ENCODE results near the gene KMT5C.

DNA sequence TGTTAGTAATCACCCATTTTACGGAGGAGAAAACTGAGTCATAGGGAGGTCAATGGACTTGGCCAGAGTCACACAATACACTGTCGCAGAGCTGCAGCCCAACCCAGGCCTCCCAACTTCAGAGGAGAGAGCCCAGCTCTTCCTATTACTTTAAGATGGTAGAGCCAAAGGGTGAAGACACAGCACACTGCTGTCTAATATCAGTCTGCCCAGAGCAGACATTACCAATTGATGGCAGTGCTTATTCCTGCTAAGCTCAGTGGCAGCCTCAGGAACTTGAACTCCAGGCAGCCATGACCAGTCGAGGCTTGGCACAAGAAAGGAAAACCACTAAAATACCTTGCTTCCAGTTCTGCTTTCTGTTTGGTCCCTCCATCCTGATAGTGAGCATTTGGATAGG is 33.0 kb upstream of the KMT5C start:
- TF ChIP-seq EZH2 (IDR thresholded peaks at IDR 0.05; ENCODE audit: insufficient read depth, poor library complexity, severe bottlenecking) (no peak), EZH2phosphoT487 (IDR thresholded peaks at IDR 0.05; ENCODE audit: insufficient read depth, low read depth) (no peak)

Data from GM23248 (cell line).